Measurements from ENCODE around the gene FBP2.

DNA sequence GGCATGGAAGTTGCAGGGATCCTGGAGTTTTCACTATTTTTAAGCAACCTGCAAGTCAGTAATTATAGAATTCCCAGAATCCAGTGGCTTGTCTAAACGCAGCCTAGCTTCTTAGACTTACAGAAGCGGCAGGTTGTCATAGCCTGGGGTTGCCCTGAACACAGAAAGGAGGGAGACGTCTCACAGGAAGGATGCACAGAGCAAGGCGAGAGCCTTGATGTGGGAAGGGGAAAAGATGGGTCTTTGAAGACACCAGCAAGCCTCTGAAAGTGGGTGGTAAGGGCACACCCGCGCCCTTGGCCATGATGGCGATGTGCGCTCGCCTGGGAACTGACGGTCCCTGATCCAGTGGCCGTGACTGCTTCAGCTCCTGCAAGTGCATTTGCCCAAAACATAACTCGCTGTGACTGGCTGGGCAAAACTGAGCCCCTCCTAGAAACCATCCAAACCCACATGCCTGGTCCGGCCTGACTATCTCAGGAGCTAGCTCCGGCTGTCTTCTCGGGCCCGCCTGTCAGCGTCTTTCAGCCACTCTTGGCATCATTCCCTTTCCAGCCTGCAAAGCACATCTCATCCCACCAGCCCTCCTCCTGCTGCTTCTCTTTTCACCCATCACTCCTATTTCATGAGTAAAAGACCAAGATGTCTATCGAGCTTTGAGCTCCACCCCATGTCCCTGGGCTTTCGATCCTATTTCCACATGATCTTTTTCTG lies 28.6 kb upstream of the FBP2 start:
- TF ChIP-seq, protein P1, sequence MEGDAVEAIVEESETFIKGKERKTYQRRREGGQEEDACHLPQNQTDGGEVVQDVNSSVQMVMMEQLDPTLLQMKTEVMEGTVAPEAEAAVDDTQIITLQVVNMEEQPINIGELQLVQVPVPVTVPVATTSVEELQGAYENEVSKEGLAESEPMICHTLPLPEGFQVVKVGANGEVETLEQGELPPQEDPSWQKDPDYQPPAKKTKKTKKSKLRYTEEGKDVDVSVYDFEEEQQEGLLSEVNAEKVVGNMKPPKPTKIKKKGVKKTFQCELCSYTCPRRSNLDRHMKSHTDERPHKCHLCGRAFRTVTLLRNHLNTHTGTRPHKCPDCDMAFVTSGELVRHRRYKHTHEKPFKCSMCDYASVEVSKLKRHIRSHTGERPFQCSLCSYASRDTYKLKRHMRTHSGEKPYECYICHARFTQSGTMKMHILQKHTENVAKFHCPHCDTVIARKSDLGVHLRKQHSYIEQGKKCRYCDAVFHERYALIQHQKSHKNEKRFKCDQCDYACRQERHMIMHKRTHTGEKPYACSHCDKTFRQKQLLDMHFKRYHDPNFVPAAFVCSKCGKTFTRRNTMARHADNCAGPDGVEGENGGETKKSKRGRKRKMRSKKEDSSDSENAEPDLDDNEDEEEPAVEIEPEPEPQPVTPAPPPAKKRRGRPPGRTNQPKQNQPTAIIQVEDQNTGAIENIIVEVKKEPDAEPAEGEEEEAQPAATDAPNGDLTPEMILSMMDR (IDR thresholded peaks at IDR 0.05; ENCODE audit: low read depth, low read length, poor library complexity, severe bottlenecking) = no peak
- no peak for TF ChIP-seq EZH2phosphoT487 (IDR thresholded peaks at IDR 0.05; ENCODE audit: borderline replicate concordance, low read length)

Measured in DOHH2 (cell line).